ENCODE measurements around the gene UROC1. TPM values are rescaled to one million over a fixed set of nuclear protein-coding genes. Genes with fewer than 3 reads are reported as not detected.

The UROC1 gene
- total RNA-seq, 2 experiments from 2014 or later: not detected

DNA sequence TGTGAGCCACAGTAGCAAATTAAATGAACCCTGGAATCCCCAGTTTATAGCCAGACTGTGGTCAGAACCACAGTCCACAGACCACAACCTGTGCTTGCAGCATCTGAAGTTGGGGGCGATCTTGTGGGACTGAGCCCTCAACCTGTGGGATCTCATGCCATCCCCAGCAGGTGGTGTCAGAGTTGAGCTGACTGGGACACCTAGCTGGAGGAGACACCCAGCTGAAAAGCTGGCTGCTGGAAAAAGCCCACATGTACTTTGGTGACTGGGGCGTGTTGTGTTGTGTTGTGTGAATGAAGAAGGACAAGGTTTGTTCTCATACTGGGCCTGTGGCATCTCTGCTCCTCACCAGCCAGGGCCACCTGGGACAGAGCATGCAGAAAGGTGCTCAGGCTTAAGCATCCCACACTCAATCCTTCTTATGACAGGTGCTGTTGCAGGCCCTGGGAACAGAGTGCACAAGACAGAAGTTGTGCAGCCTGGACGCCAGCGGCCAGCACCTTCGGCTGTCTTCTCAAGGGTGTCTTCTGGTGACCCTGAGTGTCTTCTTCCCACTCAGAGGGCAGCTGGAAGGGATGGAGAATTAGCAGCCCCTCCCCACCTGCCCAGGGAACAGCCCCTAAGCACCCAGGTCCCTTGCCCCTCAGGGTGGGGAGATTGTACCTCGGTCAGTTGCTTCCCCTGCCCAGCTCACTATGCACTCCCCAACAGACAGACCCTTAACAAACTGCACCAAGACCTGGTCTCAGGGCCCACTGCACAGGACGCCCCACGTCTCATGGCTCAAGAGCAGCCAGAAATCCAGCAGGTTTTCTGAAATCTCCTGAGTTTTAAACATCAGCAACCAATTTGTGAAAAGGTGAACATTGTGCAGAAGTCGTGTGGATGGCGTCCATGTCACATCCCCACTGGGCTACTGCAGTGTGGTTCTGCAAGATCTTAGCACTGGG, 2.2 kb upstream of the UROC1 start:
- ChIA-PET CTCF (interaction anchor here (0.5 kb wide), 1 partner anchor 63 kb away, joined by 3 read pairs; no protein-coding TSS in a partner anchor), POLR2A (no interaction called here)
- ATAC-seq (no peak), DNase-seq (no peak)
- Mint-ChIP-seq H3K9me3 (ENCODE audit: low read depth) (no peaks in the 10 kb centered on the region), H3K4me1 (no peaks in the 10 kb centered on the region), H3K27ac (no peak overlapping the region), H3K4me3 (no peak overlapping the region), H3K36me3 (ENCODE audit: low read depth) (no peaks in the 10 kb centered on the region), H3K27me3 (peaks cover 7% of the 10 kb centered on the region)
- intact Hi-C loops (cut with DNase I, micrococcal nuclease): loop anchor here in 1 of 2 experiments (5.0 to 10.0 kb wide), 2 partner anchors 938 to 1025 kb away; no protein-coding TSS in a partner anchor

DNA sequence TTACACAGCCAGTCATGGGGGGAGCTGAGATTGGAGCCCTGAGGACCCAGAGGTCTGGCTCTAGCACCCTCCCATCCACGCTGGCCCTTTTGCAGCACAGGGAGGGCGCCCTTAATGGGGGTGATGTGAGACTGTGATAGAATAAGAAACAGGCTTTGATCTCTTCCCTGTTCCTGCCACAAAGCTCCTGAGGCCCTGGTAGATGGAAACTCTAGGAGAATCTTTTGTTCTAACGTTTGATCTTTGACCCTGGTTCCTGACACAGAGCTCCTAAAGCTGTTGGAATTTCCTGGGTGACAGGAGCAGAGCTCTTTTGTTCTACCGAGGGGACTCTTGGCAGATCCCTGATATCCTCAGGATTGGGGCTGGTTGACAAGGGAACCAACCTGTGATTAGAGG, 1.2 kb upstream of the UROC1 start:
- Mint-ChIP-seq H3K36me3 (ENCODE audit: low read depth) (no peaks in the 10 kb centered on the region), H3K4me1 (no peaks in the 10 kb centered on the region), H3K9me3 (ENCODE audit: low read depth) (no peaks in the 10 kb centered on the region), H3K27me3 (peaks cover 7% of the 10 kb centered on the region), H3K27ac (no peak overlapping the region), H3K4me3 (no peak overlapping the region)
- ATAC-seq (no peak), DNase-seq (no peak)
- intact Hi-C loops (cut with DNase I, micrococcal nuclease): no loop called here
- ChIA-PET CTCF (no interaction called here), POLR2A (no interaction called here)

DNA sequence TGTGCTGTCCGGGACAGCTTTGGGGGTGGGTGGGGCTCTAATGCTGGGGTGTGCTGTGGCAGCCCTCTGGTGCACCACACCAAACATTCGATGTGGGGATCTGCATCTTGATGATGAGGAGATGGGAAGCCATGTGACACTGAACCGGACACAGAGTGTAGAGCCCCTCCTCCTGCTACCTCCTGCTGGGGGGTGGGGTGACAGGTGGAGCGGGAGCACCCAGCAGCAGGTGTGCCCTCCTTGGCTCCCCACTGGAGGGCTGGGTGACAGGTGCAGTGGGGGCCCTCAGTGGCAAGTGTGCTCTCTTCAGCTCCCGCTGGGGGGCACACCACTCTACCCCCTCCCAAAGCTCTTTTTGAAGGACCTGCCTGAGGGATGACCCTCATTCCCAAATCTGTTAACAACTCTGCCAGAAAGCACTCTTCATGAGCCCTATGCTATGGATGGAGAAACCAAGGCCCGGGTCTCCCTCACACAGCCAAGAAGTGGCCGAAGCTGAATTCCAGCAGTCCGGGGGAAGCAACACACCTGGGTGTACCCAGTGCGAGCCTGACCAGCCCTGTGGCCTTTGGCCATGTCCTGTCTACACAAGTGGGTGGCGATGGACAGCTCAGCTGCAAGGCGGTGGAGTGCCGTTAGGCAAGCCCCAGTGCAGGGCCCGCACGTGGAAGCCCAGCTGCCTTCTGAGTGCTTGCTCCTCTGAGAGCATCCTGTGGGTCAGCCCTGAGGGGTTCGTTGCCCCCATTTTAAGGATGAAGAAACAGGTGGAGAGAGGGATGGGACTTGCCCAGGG, 609 bp upstream of the UROC1 start:
- H3K9me3 Mint-ChIP-seq (ENCODE audit: low read depth): no peaks in the 10 kb centered on the region
- ATAC-seq (no peak), DNase-seq (no peak)
- intact Hi-C loops (cut with DNase I, micrococcal nuclease): no loop called here
- H3K4me1 Mint-ChIP-seq: no peaks in the 10 kb centered on the region
- H3K4me3 Mint-ChIP-seq: no peak overlapping the region
- POLR2A ChIA-PET: no interaction called here
- no peak overlapping the region for H3K27ac Mint-ChIP-seq
- CTCF ChIA-PET: no interaction called here
- H3K36me3 Mint-ChIP-seq (ENCODE audit: low read depth): no peaks in the 10 kb centered on the region
- peaks cover 3% of the 10 kb centered on the region for H3K27me3 Mint-ChIP-seq

DNA sequence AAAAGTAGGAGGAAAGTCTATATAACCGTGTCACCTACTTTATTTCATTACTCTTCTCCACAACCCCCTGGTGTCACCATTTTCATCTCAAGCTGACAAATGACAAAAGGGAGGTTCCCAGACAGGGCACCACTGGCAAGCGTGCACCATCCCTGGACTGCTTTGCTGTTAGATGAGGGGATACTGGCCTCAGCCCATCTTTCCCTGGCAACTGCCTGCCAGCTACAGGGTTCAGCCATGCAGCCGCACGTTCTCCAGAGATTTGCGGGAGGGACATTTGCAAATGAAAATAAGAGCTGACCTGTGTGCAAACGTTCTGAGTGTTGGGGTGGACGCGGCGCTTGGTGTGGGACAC, 660 bp downstream of the UROC1 start:
- no peak overlapping the region for H3K4me3 Mint-ChIP-seq
- DNase-seq (no peak), ATAC-seq (no peak)
- ChIA-PET POLR2A (no interaction called here), CTCF (no interaction called here)
- H3K27me3 Mint-ChIP-seq: no peaks in the 10 kb centered on the region
- H3K4me1 Mint-ChIP-seq: no peaks in the 10 kb centered on the region
- H3K9me3 Mint-ChIP-seq (ENCODE audit: low read depth): no peaks in the 10 kb centered on the region
- H3K27ac Mint-ChIP-seq: no peak overlapping the region
- H3K36me3 Mint-ChIP-seq (ENCODE audit: low read depth): no peaks in the 10 kb centered on the region
- intact Hi-C loops (cut with DNase I, micrococcal nuclease): no loop called here

DNA sequence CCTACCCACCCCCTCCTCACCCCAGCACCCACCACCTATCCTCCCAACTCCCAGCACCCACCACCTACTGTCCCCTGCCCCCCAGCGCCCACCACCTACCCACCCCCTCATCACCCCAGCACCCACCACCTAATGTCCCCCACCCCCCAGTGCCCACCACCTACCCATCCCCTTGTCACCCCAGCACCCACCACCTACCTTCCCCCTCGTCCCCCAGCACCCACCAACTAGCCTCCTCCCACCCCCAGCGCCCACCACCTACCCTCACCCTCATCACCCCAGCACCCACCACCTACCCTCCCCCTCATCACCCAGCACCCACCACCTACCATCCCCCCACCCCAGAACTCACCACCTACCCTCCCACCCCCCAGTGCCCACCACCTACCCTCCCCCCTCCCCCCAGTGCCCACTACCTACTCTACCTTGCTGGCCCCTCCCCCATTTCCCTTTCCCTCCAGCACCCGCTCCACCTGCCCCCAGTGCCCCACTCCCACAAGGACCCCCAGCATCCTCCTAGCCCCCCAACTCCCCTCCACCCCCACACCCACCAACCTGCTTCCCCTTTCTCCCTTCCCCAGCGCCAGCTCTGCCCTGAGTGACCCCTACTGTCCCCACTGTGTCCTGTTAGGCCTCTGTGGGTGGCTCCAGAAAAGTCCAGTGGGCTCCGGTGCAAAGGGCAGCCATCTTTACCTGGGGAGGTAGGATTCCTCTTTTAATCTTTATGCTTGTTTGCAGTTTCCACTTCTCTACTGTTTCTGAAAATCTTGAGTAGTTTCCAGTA, 1.2 kb downstream of the UROC1 start:
- ChIA-PET CTCF (no interaction called here), POLR2A (no interaction called here)
- Mint-ChIP-seq H3K9me3 (ENCODE audit: low read depth) (no peaks in the 10 kb centered on the region), H3K27ac (no peak overlapping the region), H3K4me3 (no peak overlapping the region), H3K36me3 (ENCODE audit: low read depth) (no peaks in the 10 kb centered on the region), H3K27me3 (no peaks in the 10 kb centered on the region), H3K4me1 (no peaks in the 10 kb centered on the region)
- ATAC-seq: no peak
- DNase-seq: no peak
- intact Hi-C loops (cut with DNase I, micrococcal nuclease): no loop called here

DNA sequence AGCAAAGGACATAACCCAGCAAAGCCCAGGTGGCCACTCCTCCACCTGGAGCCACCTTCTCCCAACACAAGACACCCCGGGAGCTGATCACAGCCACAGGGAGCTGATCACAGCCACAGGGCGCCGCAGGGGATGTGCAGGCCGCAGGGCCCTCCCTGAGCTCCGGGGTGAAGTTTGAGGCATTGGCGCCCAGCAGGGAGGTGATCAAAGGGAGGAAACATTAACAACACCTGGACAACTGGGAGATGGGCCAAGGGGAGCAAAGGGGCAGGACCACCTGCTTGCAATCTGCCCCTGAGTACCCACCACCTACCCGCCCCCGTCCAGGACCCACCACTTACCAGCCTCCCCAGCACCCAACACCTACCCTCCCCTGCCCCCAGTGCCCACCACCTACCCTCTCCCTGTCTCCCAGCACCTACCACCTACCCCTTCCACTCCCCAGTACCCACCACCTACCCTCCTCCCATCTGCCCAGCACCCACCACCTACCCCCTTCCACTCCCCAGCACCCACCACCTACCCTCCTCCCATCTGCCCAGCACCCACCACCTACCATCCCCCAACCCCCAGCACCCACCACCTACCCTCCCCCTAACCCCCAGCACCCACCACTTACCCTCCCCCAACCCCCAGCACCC, 2.4 kb downstream of the UROC1 start:
- H3K27ac Mint-ChIP-seq: no peak overlapping the region
- H3K27me3 Mint-ChIP-seq: no peaks in the 10 kb centered on the region
- no peaks in the 10 kb centered on the region for H3K4me1 Mint-ChIP-seq
- no peak for DNase-seq
- H3K9me3 Mint-ChIP-seq (ENCODE audit: low read depth): no peaks in the 10 kb centered on the region
- ATAC-seq: no peak
- CTCF ChIA-PET: no interaction called here
- no peak overlapping the region for H3K4me3 Mint-ChIP-seq
- POLR2A ChIA-PET: no interaction called here
- no peaks in the 10 kb centered on the region for H3K36me3 Mint-ChIP-seq (ENCODE audit: low read depth)
- intact Hi-C loops (cut with DNase I, micrococcal nuclease): no loop called here

DNA sequence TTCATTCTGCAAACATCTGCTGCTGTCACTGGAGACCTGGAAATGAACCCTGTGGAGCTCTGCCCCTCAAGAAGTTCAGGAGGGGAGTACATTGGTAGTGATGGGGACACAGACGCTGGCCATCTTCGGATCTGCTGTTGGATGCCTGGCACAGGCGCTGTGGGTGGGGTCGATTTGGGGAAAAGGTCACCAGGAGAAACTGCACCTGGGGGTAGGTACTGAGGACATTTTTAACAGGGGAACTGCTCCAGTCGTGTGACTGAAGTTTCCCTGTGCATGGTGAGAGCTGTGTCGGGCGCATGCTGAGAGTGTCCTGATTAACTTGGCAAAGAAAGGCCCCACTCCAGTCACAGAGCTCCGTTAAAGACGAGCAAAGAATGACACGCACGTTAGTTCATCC, 3.4 kb downstream of the UROC1 start:
- no peak for DNase-seq
- Mint-ChIP-seq H3K4me1 (no peaks in the 10 kb centered on the region), H3K27me3 (no peaks in the 10 kb centered on the region), H3K27ac (no peak overlapping the region), H3K4me3 (no peak overlapping the region), H3K9me3 (ENCODE audit: low read depth) (no peaks in the 10 kb centered on the region), H3K36me3 (ENCODE audit: low read depth) (no peaks in the 10 kb centered on the region)
- ATAC-seq: no peak
- ChIA-PET POLR2A (no interaction called here), CTCF (interaction anchor here (0.6 to 1.9 kb wide), 3 partner anchors 9 to 1034 kb away, joined by 3 to 9 read pairs (median 3); no protein-coding TSS in a partner anchor)
- intact Hi-C loops (cut with DNase I, micrococcal nuclease): no loop called here

DNA sequence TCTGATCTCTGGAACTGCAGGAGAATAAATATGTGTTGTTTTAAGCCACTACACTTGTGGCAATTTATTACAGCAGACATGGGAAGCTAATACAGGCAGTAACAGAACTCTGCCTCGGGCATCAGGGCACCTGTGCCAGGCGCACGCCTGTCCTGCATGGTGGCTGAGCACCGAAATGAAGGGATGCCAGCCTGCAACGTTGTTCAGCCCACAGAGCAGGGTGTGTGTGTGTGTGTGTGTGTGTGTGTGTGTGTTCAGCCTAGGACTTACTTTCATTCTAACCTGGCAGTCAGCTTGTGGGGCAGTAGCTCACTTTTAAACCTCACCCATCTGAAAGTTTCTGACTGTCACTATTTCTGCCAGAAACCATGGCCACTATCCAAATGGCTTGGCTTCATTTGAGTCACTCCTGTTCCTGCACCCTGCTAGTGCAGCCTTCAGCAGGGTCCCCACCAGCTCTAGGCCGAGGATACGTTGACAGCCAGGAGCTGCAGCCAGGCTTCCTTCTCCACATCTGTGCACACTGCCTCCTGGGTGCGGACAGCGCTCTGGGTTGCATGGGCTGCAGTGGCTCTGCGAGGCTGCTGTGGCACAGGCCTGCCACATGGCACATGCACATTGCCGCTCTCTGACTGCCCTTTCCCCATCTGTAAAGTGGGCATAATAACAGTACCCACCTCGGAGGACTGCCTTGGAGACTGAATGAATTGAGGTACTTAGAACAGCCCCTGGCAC, 4.5 kb downstream of the UROC1 start:
- DNase-seq (no peak), ATAC-seq (no peak)
- no peaks in the 10 kb centered on the region for H3K36me3 Mint-ChIP-seq (ENCODE audit: low read depth)
- no peaks in the 10 kb centered on the region for H3K4me1 Mint-ChIP-seq
- H3K9me3 Mint-ChIP-seq (ENCODE audit: low read depth): no peaks in the 10 kb centered on the region
- CTCF ChIA-PET: interaction anchor here (0.6 to 1.9 kb wide), 2 partner anchors 10 to 441 kb away, joined by 3 to 9 read pairs; no protein-coding TSS in a partner anchor
- no peaks in the 10 kb centered on the region for H3K27me3 Mint-ChIP-seq
- intact Hi-C loops (cut with DNase I, micrococcal nuclease): no loop called here
- no peak overlapping the region for H3K27ac Mint-ChIP-seq
- no peak overlapping the region for H3K4me3 Mint-ChIP-seq
- POLR2A ChIA-PET: no interaction called here

DNA sequence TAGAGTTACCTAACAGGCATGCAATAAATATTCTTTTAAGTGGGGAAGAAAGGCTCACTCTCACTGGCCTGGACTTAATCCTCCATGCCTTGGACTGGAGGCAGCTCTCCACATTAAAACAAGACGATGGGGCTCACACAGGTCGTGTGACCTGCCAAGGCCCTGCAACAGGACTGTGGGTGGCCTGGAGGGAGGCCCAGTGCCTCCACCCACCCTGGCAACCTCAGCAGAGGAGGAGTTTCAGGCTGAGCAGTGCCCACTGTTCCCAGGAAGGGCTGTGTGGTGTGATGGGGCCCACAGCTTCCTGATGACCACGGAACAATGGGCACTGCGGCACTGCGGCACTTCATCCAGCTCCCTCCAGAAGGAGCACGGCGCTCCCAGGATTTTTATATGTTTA, 5.5 kb downstream of the UROC1 start:
- ChIA-PET CTCF (interaction anchor here (2.1 kb wide), 1 partner anchor 11 kb away, joined by 14 read pairs; no protein-coding TSS in a partner anchor), POLR2A (no interaction called here)
- ATAC-seq: no peak
- no peak for DNase-seq
- H3K9me3 Mint-ChIP-seq (ENCODE audit: low read depth): no peaks in the 10 kb centered on the region
- no peaks in the 10 kb centered on the region for H3K27me3 Mint-ChIP-seq
- intact Hi-C loops (cut with DNase I, micrococcal nuclease): no loop called here
- H3K36me3 Mint-ChIP-seq (ENCODE audit: low read depth): no peaks in the 10 kb centered on the region
- H3K4me3 Mint-ChIP-seq: no peak overlapping the region
- H3K27ac Mint-ChIP-seq: no peak overlapping the region
- no peaks in the 10 kb centered on the region for H3K4me1 Mint-ChIP-seq

DNA sequence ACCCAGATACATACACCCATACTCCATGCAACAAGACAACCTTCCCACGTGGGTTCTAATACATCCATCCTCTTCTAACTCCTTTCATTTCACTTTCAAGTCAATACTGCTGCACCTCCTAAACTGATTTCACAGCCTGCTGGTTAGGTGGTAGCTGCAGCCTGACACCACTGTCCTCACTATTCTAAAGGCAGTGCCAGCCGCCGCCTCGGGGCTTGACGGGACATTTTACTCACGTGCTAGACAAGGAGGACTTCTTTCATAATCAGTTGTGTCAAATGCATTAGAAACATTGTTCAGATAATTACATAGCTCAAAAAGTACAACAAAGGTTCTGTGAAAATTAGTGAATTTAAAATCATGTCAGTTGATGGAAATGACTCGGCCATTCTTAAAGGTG, 6.3 kb downstream of the UROC1 start:
- no peak for ATAC-seq
- Mint-ChIP-seq H3K4me1 (no peaks in the 10 kb centered on the region), H3K9me3 (ENCODE audit: low read depth) (no peaks in the 10 kb centered on the region), H3K27me3 (no peaks in the 10 kb centered on the region), H3K4me3 (no peak overlapping the region), H3K27ac (no peak overlapping the region), H3K36me3 (ENCODE audit: low read depth) (no peaks in the 10 kb centered on the region)
- no peak for DNase-seq
- POLR2A ChIA-PET: no interaction called here
- CTCF ChIA-PET: interaction anchor here (1.0 to 2.1 kb wide), 2 partner anchors 12 to 1037 kb away, joined by 3 to 14 read pairs; no protein-coding TSS in a partner anchor
- intact Hi-C loops (cut with DNase I, micrococcal nuclease): no loop called here
